Measurements from ENCODE around the gene DLGAP1.

- no peak for TF ChIP-seq CTCF (tag by site-specific recombination; IDR thresholded peaks at IDR 0.05)
- TF ChIP-seq RBAK (tag by site-specific recombination; IDR thresholded peaks at IDR 0.05) = no peak
- TF ChIP-seq ZNF24 (tag by site-specific recombination; IDR thresholded peaks at IDR 0.05) = no peak
- TF ChIP-seq ZNF280D (tag by site-specific recombination; IDR thresholded peaks at IDR 0.05) = no peak
Measured at GRCh38 chr18:3972291-3972930, 482.7 kb downstream of the DLGAP1 start.
